Mesenchymal stem cell (in vitro differentiated cells and primary cell): ENCODE results near the gene PGA5.
"Not testable (repeated sequence)": the region's sequence is repeated elsewhere in the genome, so short reads cannot be mapped to it uniquely, and the experiment has no call there.

Experiments used
- DNase-seq: peaks from one replicate; pipeline ENCODE4 v3.0.0-alpha.2; 2013
- H2AFZ ChIP-seq: one replicate; pipeline ENCODE4 v1.6.1; 2013; ENCODE audit warnings: low read depth, mild to moderate bottlenecking, control low read depth, inconsistent platforms, low read length, moderate library complexity
- H2AK5ac ChIP-seq: 2 replicates; pipeline ENCODE4 v1.6.1; 2013; ENCODE audit warnings: low read length, moderate library complexity, mild to moderate bottlenecking, inconsistent platforms; ENCODE audit not compliant: severe bottlenecking
- H2BK120ac ChIP-seq: one replicate; pipeline ENCODE4 v1.6.1; 2013; ENCODE audit warnings: low read depth, mild to moderate bottlenecking, inconsistent platforms, low read length, moderate library complexity
- H2BK12ac ChIP-seq, 2 experiments: one replicate each; pipeline ENCODE4 v1.6.1; 2013; ENCODE audit warnings: inconsistent platforms in 2 of 2, low read length in 2 of 2, mild to moderate bottlenecking in 2 of 2, moderate library complexity in 2 of 2, control low read depth in 1 of 2
- H2BK15ac ChIP-seq: one replicate; pipeline ENCODE4 v1.6.1; 2013; ENCODE audit warnings: mild to moderate bottlenecking, low read depth, inconsistent platforms; ENCODE audit not compliant: poor library complexity, severe bottlenecking
- H2BK5ac ChIP-seq: 2 replicates; pipeline ENCODE4 v1.6.1; 2013; ENCODE audit warnings: low read depth, mild to moderate bottlenecking, low read length, control low read depth, inconsistent platforms; ENCODE audit not compliant: poor library complexity, severe bottlenecking
- H3K14ac ChIP-seq, 2 experiments: one replicate each; pipeline ENCODE4 v1.6.1; 2013; ENCODE audit warnings: inconsistent platforms in 2 of 2, low read length in 2 of 2, control low read depth in 1 of 2, mild to moderate bottlenecking in 1 of 2, moderate library complexity in 1 of 2
- H3K18ac ChIP-seq, 2 experiments: one replicate each; pipeline ENCODE4 v1.6.1; 2013; ENCODE audit warnings: inconsistent platforms in 2 of 2, low read length in 2 of 2, control low read depth in 1 of 2, low read depth in 1 of 2, mild to moderate bottlenecking in 1 of 2
- H3K23ac ChIP-seq, 2 experiments: one replicate each; pipeline ENCODE4 v1.6.1; 2013; ENCODE audit warnings: inconsistent platforms in 2 of 2, low read length in 2 of 2, mild to moderate bottlenecking in 2 of 2, moderate library complexity in 2 of 2, control low read depth in 1 of 2
- H3K27ac ChIP-seq: 2 replicates; pipeline ENCODE4 v1.5.1; 2013; ENCODE audit warnings: mild to moderate bottlenecking, moderate library complexity, low read length, control low read depth, inconsistent platforms; ENCODE audit not compliant: poor library complexity, severe bottlenecking
- H3K27me3 ChIP-seq, 2 experiments: 2 replicates each; pipeline versions ENCODE4 v1.6.1 to v1.7.0; 2013; ENCODE audit warnings: low read length in 2 of 2, mild to moderate bottlenecking in 2 of 2, moderate library complexity in 2 of 2, control low read depth in 1 of 2, inconsistent platforms in 1 of 2; ENCODE audit not compliant: control insufficient read depth in 1 of 2, insufficient read depth in 1 of 2
- H3K36me3 ChIP-seq, 2 experiments: 2 replicates each; pipeline versions ENCODE4 v1.6.1 to v1.7.0; 2013; ENCODE audit warnings: low read length in 2 of 2, control low read depth in 1 of 2, inconsistent platforms in 1 of 2, low read depth in 1 of 2, mild to moderate bottlenecking in 1 of 2; ENCODE audit not compliant: insufficient read depth in 2 of 2, control insufficient read depth in 1 of 2
- H3K4ac ChIP-seq, 2 experiments: one replicate each; pipeline ENCODE4 v1.6.1; 2013; ENCODE audit warnings: inconsistent platforms in 2 of 2, low read length in 2 of 2, mild to moderate bottlenecking in 2 of 2, moderate library complexity in 2 of 2, control low read depth in 1 of 2, low read depth in 1 of 2
- H3K4me1 ChIP-seq: 2 replicates; pipeline ENCODE4 v1.6.1; 2013; ENCODE audit warnings: low read depth, low read length, control low read depth; ENCODE audit not compliant: control insufficient read depth, insufficient read depth
- H3K4me2 ChIP-seq: 2 replicates; pipeline ENCODE4 v1.6.1; 2013; ENCODE audit warnings: low read length, mild to moderate bottlenecking, inconsistent platforms; ENCODE audit not compliant: poor library complexity, severe bottlenecking
- H3K4me3 ChIP-seq, 2 experiments: 2 replicates each; pipeline versions ENCODE4 v1.5.1 to v1.7.0; 2013; ENCODE audit warnings: low read length in 2 of 2, mild to moderate bottlenecking in 2 of 2, control low read depth in 1 of 2, low read depth in 1 of 2; ENCODE audit not compliant: insufficient read depth in 1 of 2
- H3K79me1 ChIP-seq: replicated peaks from 2 replicates; pipeline ENCODE4 v1.6.1; 2013; ENCODE audit warnings: mild to moderate bottlenecking, control low read depth, low read length, inconsistent platforms; ENCODE audit not compliant: poor library complexity, severe bottlenecking
- H3K9ac ChIP-seq: 2 replicates; pipeline ENCODE4 v1.7.0; 2013; ENCODE audit warnings: mild to moderate bottlenecking, low read length, moderate library complexity
- H3K9me3 ChIP-seq: 2 replicates; pipeline ENCODE4 v1.7.0; 2013; ENCODE audit warnings: mild to moderate bottlenecking, low read length; ENCODE audit not compliant: control insufficient read depth
- H4K8ac ChIP-seq: one replicate; pipeline ENCODE4 v1.6.1; 2013; ENCODE audit warnings: inconsistent platforms, mild to moderate bottlenecking, low read length, moderate library complexity
- H4K91ac ChIP-seq: one replicate; pipeline ENCODE4 v1.6.1; 2013; ENCODE audit warnings: mild to moderate bottlenecking, low read length, inconsistent platforms
- WGBS: methylation state at CpG from one replicate; pipeline ENCODE4 v1.1.7; 2013; ENCODE audit warnings: mixed read lengths; 5-methylcytosine and 5-hydroxymethylcytosine counted together

Gene PGA5

GRCh38 chr11:61210629-61211028, 30.3 kb upstream of the PGA5 start:
- not testable (repeated sequence) for H3K9ac ChIP-seq, H2BK12ac ChIP-seq, H3K9me3 ChIP-seq, H3K14ac ChIP-seq, H3K18ac ChIP-seq, H3K23ac ChIP-seq, H3K4ac ChIP-seq, H2BK15ac ChIP-seq, H4K91ac ChIP-seq, H3K27ac ChIP-seq, H3K4me1 ChIP-seq, H2BK5ac ChIP-seq, H2AK5ac ChIP-seq, H2AFZ ChIP-seq, H3K4me3 ChIP-seq, DNase-seq, H3K79me1 ChIP-seq, H2BK120ac ChIP-seq, H3K4me2 ChIP-seq, H3K36me3 ChIP-seq, H3K27me3 ChIP-seq, H4K8ac ChIP-seq
- WGBS, result no CpG with 5 or more reads among the region's 6 CpGs

DNA sequence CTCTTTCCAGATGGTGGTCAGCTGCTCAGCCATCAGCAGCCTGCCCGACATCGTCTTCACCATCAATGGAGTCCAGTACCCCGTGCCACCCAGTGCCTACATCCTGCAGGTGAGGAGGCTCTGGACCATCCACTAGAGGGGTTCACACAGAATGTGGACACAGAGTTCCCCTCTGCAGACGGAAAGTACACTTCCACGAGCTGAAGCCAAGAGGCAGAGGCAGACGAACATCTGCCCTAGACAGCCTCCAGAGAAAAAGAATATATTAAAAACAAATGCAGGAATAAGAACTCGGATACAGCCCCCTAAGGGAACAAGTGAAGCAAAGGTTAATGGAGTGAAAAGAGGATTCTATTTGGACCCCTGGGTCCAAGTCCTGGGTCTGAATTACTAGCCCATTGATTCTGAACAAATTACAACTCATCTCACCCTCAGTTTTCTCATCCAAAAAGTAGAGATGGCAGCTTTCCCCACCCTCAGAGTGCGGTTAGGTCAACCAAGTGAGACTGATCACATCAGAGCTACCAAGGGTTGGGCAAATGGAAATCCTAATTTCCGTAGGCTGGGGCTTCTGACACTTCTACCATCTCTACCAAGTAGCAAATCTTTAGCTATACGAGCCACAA, 29.5 kb upstream of the PGA5 start:
- H3K36me3 ChIP-seq, H3K27me3 ChIP-seq, H3K18ac ChIP-seq, H3K9me3 ChIP-seq, H2AFZ ChIP-seq, H3K23ac ChIP-seq, H2BK120ac ChIP-seq, H3K4me1 ChIP-seq, H3K4ac ChIP-seq, H3K9ac ChIP-seq, H4K91ac ChIP-seq, H2AK5ac ChIP-seq, H2BK12ac ChIP-seq, H3K4me2 ChIP-seq, H2BK5ac ChIP-seq, H4K8ac ChIP-seq, DNase-seq, H3K79me1 ChIP-seq, H2BK15ac ChIP-seq, H3K14ac ChIP-seq, H3K27ac ChIP-seq, H3K4me3 ChIP-seq: not testable (repeated sequence)
- WGBS, result no CpG with 5 or more reads among the region's 10 CpGs

DNA sequence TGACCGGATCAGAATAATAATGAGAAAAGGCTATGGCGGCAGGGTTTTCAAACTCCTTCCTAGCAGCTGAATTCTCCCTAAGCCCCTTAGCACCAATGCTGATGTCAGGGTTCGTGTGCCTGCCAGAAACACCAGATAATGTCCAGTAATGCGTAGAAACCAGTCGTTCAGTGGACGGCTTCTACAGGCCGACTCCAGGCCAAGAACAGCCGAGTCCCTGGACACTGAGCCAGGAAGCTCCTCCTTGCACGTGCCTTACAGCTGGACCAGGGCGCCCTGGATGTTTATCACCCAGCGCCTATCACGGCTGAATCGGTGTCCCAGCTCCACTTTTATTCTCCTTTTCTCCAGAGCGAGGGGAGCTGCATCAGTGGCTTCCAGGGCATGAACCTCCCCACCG, 28.8 kb upstream of the PGA5 start:
- H2BK12ac ChIP-seq, H3K4me2 ChIP-seq, H3K9ac ChIP-seq, H4K91ac ChIP-seq, H3K27me3 ChIP-seq, H3K18ac ChIP-seq, H3K36me3 ChIP-seq, H2BK5ac ChIP-seq, H3K4ac ChIP-seq, H2AK5ac ChIP-seq, H3K14ac ChIP-seq, H3K79me1 ChIP-seq, H3K4me1 ChIP-seq, H3K9me3 ChIP-seq, H4K8ac ChIP-seq, H3K23ac ChIP-seq, H3K27ac ChIP-seq, H2BK120ac ChIP-seq, H2BK15ac ChIP-seq, H2AFZ ChIP-seq, DNase-seq, H3K4me3 ChIP-seq: not testable (repeated sequence)
- no CpG with 5 or more reads among the region's 15 CpGs for WGBS

GRCh38 chr11:61213711-61214324, 27.2 kb upstream of the PGA5 start:
- not testable (repeated sequence) for H2BK15ac ChIP-seq, H3K9ac ChIP-seq, H2AK5ac ChIP-seq, H2BK120ac ChIP-seq, H3K4ac ChIP-seq, H2BK5ac ChIP-seq, H3K79me1 ChIP-seq, H3K27ac ChIP-seq, H3K9me3 ChIP-seq, H3K27me3 ChIP-seq, H3K4me1 ChIP-seq, H3K4me3 ChIP-seq, H3K18ac ChIP-seq, H3K23ac ChIP-seq, H2AFZ ChIP-seq, H3K36me3 ChIP-seq, H2BK12ac ChIP-seq, H4K8ac ChIP-seq, DNase-seq, H3K4me2 ChIP-seq, H3K14ac ChIP-seq, H4K91ac ChIP-seq
- no CpG with 5 or more reads among the region's 3 CpGs for WGBS
